ENCODE measurements around the gene COA8. TPM values are rescaled to one million over a fixed set of nuclear protein-coding genes. Genes with fewer than 3 reads are reported as not detected.

The COA8 gene
- total and polyA plus RNA-seq, 7 experiments from 2014 or later, result 13.6 to 51.3 (median 25.5) TPM

GRCh38 chr14:103578401-103579075 lies 15.8 kb downstream of the COA8 start:
- H3K36me3 ChIP-seq (ENCODE audit: control insufficient read depth in 2 of 3, insufficient read depth in 3 of 3, low read length in 3 of 3), result peaks cover 0 to 61% (median 3%) of the 10 kb centered on the region in 3 experiments
- Mint-ChIP-seq H3K36me3 (peaks cover 5 to 35% (median 11%) of the 10 kb centered on the region in 5 donors), H3K9me3 (no peaks in the 10 kb centered on the region), H3K4me1 (no peaks in the 10 kb centered on the region), H3K27me3 (no peaks in the 10 kb centered on the region), H3K27ac (no peak overlapping the region), H3K4me3 (no peak overlapping the region)
- no peak overlapping the region for H3K27ac ChIP-seq (ENCODE audit: low read depth, low read length)
- H3K9me3 ChIP-seq (ENCODE audit: control insufficient read depth in 2 of 3, low read length in 3 of 3), result no peaks in the 10 kb centered on the region
- no peak overlapping the region for H3K4me3 ChIP-seq (ENCODE audit: low read length)
- H3K4me1 ChIP-seq (ENCODE audit: control insufficient read depth in 2 of 2, insufficient read depth in 2 of 2, low read length in 2 of 2), result no peaks in the 10 kb centered on the region
- ATAC-seq (no peak), DNase-seq (no peak)
- ChIA-PET POLR2A (no interaction called here), CTCF (interaction anchor here (0.6 kb wide), 1 partner anchor 265 kb away, joined by 4 read pairs; no protein-coding TSS in a partner anchor)
- intact Hi-C loops (cut with micrococcal nuclease), result no loop called here
- H3K27me3 ChIP-seq (ENCODE audit: control insufficient read depth in 2 of 2, insufficient read depth in 2 of 2, low read length in 2 of 2), result no peaks in the 10 kb centered on the region

GRCh38 chr14:103581206-103581605 lies 18.4 kb downstream of the COA8 start:
- ATAC-seq, result no peak
- H3K27me3 ChIP-seq (ENCODE audit: control insufficient read depth in 2 of 2, insufficient read depth in 2 of 2, low read length in 2 of 2), result no peaks in the 10 kb centered on the region
- DNase-seq, result no peak
- peaks cover 0 to 3% (median 0%) of the 10 kb centered on the region in 7 donors for H3K4me1 Mint-ChIP-seq
- CTCF ChIA-PET, result no interaction called here
- no peak overlapping the region for H3K27ac ChIP-seq (ENCODE audit: low read depth, low read length)
- POLR2A ChIA-PET, result no interaction called here
- H3K9me3 ChIP-seq (ENCODE audit: control insufficient read depth in 2 of 3, low read length in 3 of 3), result no peaks in the 10 kb centered on the region
- H3K27me3 Mint-ChIP-seq, result no peaks in the 10 kb centered on the region
- intact Hi-C loops (cut with micrococcal nuclease), result no loop called here
- no peaks in the 10 kb centered on the region for H3K4me1 ChIP-seq (ENCODE audit: control insufficient read depth in 2 of 2, insufficient read depth in 2 of 2, low read length in 2 of 2)
- no peak overlapping the region for H3K27ac Mint-ChIP-seq
- no peak overlapping the region for H3K4me3 ChIP-seq (ENCODE audit: low read length)
- H3K9me3 Mint-ChIP-seq, result no peaks in the 10 kb centered on the region
- no peak overlapping the region for H3K4me3 Mint-ChIP-seq
- H3K36me3 ChIP-seq (ENCODE audit: control insufficient read depth in 2 of 3, insufficient read depth in 3 of 3, low read length in 3 of 3), result peaks cover 0 to 41% (median 3%) of the 10 kb centered on the region in 3 experiments
- H3K36me3 Mint-ChIP-seq, result peaks cover 0 to 29% (median 5%) of the 10 kb centered on the region in 5 donors

GRCh38 chr14:103581954-103582703 lies 19.4 kb downstream of the COA8 start:
- intact Hi-C loops (cut with micrococcal nuclease), result no loop called here
- ATAC-seq (no peak), DNase-seq (no peak)
- Histone ChIP-seq H3K36me3 (ENCODE audit: control insufficient read depth in 2 of 3, insufficient read depth in 3 of 3, low read length in 3 of 3) (peaks cover 0 to 32% (median 3%) of the 10 kb centered on the region in 3 experiments), H3K9me3 (ENCODE audit: control insufficient read depth in 2 of 3, low read length in 3 of 3) (no peaks in the 10 kb centered on the region), H3K4me3 (ENCODE audit: low read length) (no peak overlapping the region), H3K27me3 (ENCODE audit: control insufficient read depth in 2 of 2, insufficient read depth in 2 of 2, low read length in 2 of 2) (no peaks in the 10 kb centered on the region), H3K4me1 (ENCODE audit: control insufficient read depth in 2 of 2, insufficient read depth in 2 of 2, low read length in 2 of 2) (no peaks in the 10 kb centered on the region), H3K27ac (ENCODE audit: low read depth, low read length) (no peak overlapping the region)
- H3K4me3 Mint-ChIP-seq, result no peak overlapping the region
- H3K9me3 Mint-ChIP-seq, result no peaks in the 10 kb centered on the region
- no peaks in the 10 kb centered on the region for H3K27me3 Mint-ChIP-seq
- H3K4me1 Mint-ChIP-seq, result peaks cover 0 to 3% (median 0%) of the 10 kb centered on the region in 7 donors
- H3K27ac Mint-ChIP-seq, result no peak overlapping the region
- ChIA-PET POLR2A (interaction anchor here (0.6 kb wide), 1 partner anchor 32 kb away, joined by 4 read pairs; no protein-coding TSS in a partner anchor), CTCF (no interaction called here)
- H3K36me3 Mint-ChIP-seq, result peaks cover 0 to 29% (median 6%) of the 10 kb centered on the region in 5 donors

- Histone ChIP-seq H3K36me3 (ENCODE audit: control insufficient read depth in 2 of 3, insufficient read depth in 3 of 3, low read length in 3 of 3) (peaks cover 0 to 23% (median 3%) of the 10 kb centered on the region in 3 experiments), H3K4me1 (ENCODE audit: control insufficient read depth in 2 of 2, insufficient read depth in 2 of 2, low read length in 2 of 2) (no peaks in the 10 kb centered on the region), H3K27ac (ENCODE audit: low read depth, low read length) (no peak overlapping the region), H3K4me3 (ENCODE audit: low read length) (no peak overlapping the region), H3K27me3 (ENCODE audit: control insufficient read depth in 2 of 2, insufficient read depth in 2 of 2, low read length in 2 of 2) (no peaks in the 10 kb centered on the region), H3K9me3 (ENCODE audit: control insufficient read depth in 2 of 3, low read length in 3 of 3) (no peaks in the 10 kb centered on the region)
- Mint-ChIP-seq H3K9me3 (no peaks in the 10 kb centered on the region), H3K36me3 (peaks cover 0 to 31% (median 3%) of the 10 kb centered on the region in 5 donors), H3K27me3 (no peaks in the 10 kb centered on the region), H3K4me3 (no peak overlapping the region), H3K27ac (peak overlapping the region in 1 of 9 donors; percentile 60), H3K4me1 (peaks cover 0 to 4% (median 0%) of the 10 kb centered on the region in 7 donors)
- ChIA-PET POLR2A (no interaction called here), CTCF (interaction anchor here (0.6 kb wide), 1 partner anchor 193 kb away, joined by 4 read pairs; no protein-coding TSS in a partner anchor)
- ATAC-seq, result no peak
- intact Hi-C loops (cut with micrococcal nuclease), result no loop called here
- DNase-seq, result no peak
Measured at GRCh38 chr14:103584326-103584915, 21.7 kb downstream of the COA8 start.

- DNase-seq (no peak), ATAC-seq (peak; percentile 32)
- Histone ChIP-seq H3K4me3 (ENCODE audit: low read length) (no peak overlapping the region), H3K27me3 (ENCODE audit: control insufficient read depth in 2 of 2, insufficient read depth in 2 of 2, low read length in 2 of 2) (no peaks in the 10 kb centered on the region), H3K27ac (ENCODE audit: low read depth, low read length) (no peak overlapping the region), H3K9me3 (ENCODE audit: control insufficient read depth in 2 of 3, low read length in 3 of 3) (no peaks in the 10 kb centered on the region), H3K36me3 (ENCODE audit: control insufficient read depth in 2 of 3, insufficient read depth in 3 of 3, low read length in 3 of 3) (peaks cover 0 to 7% (median 3%) of the 10 kb centered on the region in 3 experiments), H3K4me1 (ENCODE audit: control insufficient read depth in 2 of 2, insufficient read depth in 2 of 2, low read length in 2 of 2) (no peaks in the 10 kb centered on the region)
- Mint-ChIP-seq H3K27ac (no peak overlapping the region), H3K4me3 (no peak overlapping the region), H3K36me3 (peaks cover 0 to 10% (median 1%) of the 10 kb centered on the region in 5 donors), H3K4me1 (no peaks in the 10 kb centered on the region), H3K27me3 (no peaks in the 10 kb centered on the region), H3K9me3 (no peaks in the 10 kb centered on the region)
- POLR2A ChIA-PET, result no interaction called here
- CTCF ChIA-PET, result no interaction called here
- intact Hi-C loops (cut with micrococcal nuclease), result no loop called here
Measured at GRCh38 chr14:103593577-103593976, 30.8 kb downstream of the COA8 start.

- no peaks in the 10 kb centered on the region for H3K4me1 Mint-ChIP-seq
- H3K9me3 Mint-ChIP-seq, result no peaks in the 10 kb centered on the region
- no peaks in the 10 kb centered on the region for H3K27me3 ChIP-seq (ENCODE audit: control insufficient read depth in 2 of 2, insufficient read depth in 2 of 2, low read length in 2 of 2)
- H3K27ac ChIP-seq (ENCODE audit: low read depth, low read length), result no peak overlapping the region
- no peak overlapping the region for H3K27ac Mint-ChIP-seq
- ATAC-seq (no peak), DNase-seq (no peak)
- no peaks in the 10 kb centered on the region for H3K4me1 ChIP-seq (ENCODE audit: control insufficient read depth in 2 of 2, insufficient read depth in 2 of 2, low read length in 2 of 2)
- peaks cover 0 to 2% (median 0%) of the 10 kb centered on the region in 3 experiments for H3K36me3 ChIP-seq (ENCODE audit: control insufficient read depth in 2 of 3, insufficient read depth in 3 of 3, low read length in 3 of 3)
- no peak overlapping the region for H3K4me3 ChIP-seq (ENCODE audit: low read length)
- no peaks in the 10 kb centered on the region for H3K9me3 ChIP-seq (ENCODE audit: control insufficient read depth in 2 of 3, low read length in 3 of 3)
- intact Hi-C loops (cut with micrococcal nuclease), result no loop called here
- no peak overlapping the region for H3K4me3 Mint-ChIP-seq
- POLR2A ChIA-PET, result no interaction called here
- no peaks in the 10 kb centered on the region for H3K27me3 Mint-ChIP-seq
- peaks cover 0 to 5% (median under 1%) of the 10 kb centered on the region in 5 donors for H3K36me3 Mint-ChIP-seq
- CTCF ChIA-PET, result no interaction called here
Measured at GRCh38 chr14:103594265-103594664, 31.5 kb downstream of the COA8 start.
